Lung microvascular endothelial cell (primary cell): ENCODE measurements around the gene LRR1. TPM values are rescaled to one million over a fixed set of nuclear protein-coding genes. Genes with fewer than 3 reads are reported as not detected.
A peak's percentile ranks its signal among the peaks of the same experiment; 100 is the strongest.

Source experiments
- DNase-seq, 2 donors: peaks; one replicate each; pipeline versions ENCODE4 v3.0.0 to v3.0.0-alpha.2; 2010; ENCODE audit warnings: low read depth in 2 of 2
- total RNA-seq: library from RNA; depleted of rRNA; stranded (reverse); fragments of >200 nt; gene quantifications from 2 replicates; pipeline ENCODE4 v1.2.1, GENCODE V29; 2014

The LRR1 gene
- total RNA-seq, 1 donor from 2014 or later: 11.9 TPM

DNA sequence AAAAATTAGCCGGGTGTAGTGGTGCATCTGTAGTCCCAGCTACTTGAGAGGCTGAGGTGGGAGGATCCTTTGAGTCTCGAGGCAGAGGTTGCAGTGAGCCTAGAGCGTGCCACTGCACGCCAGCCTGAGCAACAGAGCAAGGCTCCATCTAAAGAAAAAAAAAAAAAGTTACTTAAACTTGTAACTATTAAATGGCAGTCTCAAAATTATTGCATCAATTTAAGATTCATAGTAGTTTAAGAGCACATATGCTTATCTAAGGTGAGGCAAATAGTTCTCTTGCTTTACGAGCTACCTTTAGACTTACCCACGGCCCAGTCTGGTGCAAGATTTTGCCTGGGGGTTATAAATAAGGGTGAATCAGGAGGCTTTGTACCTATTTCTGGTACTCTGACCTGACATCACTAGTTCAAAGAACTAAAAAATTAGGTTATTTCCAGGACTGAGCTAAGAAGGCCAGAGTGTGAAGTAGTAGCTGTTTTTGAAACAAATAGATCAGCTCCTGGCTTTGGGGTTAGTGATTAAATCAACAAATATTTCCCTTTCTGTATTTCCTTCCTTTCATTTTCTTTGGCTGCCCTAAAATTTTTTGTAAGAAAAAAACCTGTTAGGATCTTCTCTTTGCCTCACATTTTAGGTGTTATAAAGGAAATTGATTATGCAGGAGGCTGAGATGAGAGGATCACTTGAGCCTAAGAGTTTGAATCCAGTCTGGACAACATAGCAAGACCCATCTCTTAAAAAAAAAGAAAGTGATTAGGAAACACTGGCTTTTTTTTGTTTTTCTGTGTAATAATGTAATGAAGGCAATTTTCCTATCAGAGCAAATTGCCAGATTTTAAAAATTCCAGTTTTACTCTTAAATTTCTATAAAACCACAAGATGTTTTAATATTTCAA lies 25.4 kb downstream of the LRR1 start:
- DNase-seq: peak; percentile 39 to 57

DNA sequence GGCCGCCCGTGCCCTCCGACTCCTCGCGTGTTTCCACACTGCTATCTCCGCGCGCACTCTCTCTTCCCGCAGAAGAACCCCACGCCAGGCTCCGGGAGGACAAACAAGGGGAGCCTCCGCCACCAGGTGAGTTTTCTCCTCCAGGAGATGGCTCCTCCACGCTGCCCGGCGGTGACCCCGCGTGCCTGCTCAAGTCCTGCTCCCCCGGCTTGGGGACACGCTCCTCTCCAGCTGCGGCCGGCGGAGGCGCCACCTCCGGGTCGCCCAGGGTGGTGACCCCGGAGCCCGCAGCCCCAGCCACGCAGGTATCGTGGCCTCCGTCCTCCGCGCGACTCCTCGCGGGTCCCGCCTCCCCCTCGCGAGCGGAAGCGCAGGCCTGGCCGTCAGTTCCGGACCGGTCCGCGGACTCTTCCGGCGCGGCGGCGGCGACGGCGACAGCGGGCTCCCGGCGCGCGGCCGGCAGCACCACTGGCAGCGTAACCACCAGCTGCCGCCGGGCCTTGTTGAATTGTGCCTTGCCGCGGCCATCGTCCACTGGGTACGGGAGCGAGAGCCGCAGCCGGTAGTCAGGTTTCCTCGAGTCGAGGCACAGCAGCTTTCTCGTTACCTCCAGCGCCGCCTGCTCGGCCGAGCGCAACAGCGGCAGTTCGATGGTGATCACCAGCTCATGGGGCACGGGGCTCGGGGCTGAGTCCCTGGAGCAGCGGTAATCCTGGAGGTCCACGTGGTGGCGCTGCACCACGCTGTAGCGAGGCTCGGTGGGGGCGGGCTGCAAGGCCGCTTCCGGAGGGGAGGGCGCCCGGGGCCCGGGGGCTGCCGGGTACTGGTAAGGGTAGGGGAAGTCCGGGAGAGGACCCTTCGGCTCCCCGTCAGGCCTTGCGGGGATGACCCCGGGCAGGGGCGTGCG lies 35.2 kb downstream of the LRR1 start:
- peak; percentile 98 for DNase-seq

DNA sequence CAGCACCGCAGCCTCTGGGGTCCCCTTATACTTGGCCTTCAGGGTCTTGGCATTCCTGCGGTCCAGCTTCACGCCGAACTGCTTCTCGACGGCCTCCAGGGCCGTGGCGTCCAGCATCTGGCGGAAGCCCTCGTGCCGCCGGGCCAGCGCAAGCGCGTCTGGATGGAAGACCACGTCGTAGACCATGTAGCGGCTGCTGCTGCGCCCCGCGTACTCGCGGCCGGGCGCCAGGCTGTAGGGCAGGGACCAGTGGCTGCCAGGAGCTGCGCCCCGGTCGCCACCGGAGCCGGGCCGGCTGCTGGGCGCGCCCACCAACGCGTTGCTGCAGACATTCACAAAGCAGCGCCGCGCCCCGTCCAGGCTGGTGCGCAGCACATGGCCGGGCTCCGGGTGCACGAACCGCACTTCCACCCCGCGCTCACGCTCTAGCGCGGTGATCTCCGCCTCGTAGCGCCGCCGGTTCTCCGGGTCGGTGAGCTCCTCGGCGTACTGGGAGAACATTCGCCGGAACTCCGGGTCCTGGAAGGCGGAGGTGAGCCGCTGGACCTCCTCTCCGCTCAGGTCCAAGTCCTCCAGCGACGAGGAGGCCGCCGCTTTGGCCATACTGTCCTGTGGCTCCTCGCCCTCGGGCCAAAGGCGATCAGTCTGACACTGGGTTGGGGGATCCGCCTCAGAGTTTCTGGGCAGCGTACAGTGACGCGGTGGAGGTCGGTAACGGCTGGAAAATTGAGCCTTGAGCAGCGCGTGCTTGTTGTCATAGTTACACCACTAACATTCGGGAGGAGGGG lies 36.0 kb downstream of the LRR1 start, which contains the start of gene DNAAF2:
Gene DNAAF2 (minus strand): TSS at position 698 of the 788 bp plus-strand sequence. CDS start 95 bp downstream, at position 603.
- DNase-seq: peak; percentile 78 to 88

DNA sequence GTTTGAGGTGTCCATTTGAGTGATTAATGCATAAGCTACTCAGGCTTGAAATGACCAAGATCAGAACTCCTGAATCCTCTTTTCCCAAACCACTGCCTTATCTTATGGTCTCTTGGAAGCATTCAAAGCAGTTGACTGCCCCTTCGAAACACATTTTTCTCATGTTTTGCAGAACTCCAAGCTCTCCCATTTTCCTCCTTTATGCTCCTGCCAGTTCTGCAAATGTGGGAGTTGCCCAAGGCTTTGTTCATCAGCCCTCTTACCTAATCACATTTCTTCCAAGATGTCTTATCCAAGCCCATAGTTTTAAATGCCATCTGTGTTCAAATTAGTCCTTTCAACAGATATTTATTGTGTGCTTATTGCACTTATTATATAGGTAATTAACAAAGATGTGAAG lies 38.1 kb downstream of the LRR1 start:
- DNase-seq: no peak

DNA sequence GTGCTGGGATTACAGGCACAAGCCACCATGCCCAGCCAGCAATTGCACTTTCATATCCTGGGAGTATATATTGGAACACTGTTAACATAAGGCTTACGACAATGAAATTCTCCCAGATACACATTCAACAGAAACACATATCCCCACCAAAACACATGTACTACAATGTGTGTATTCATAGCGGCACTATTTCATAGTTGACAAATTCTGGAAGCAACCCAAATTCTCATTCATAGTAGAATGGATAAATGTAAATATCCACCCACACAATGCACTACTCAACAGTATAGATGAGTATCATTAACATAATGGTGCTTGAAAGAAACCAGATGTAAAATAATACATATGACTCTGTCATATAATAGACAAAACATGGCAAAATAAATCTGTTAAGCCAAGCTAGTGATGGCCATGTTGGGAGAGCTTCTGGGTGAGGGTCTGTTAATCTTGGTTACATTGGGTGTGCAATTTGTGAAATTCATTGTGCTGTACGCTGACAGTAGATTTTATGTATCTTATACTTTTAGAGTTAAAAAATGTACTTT lies 38.9 kb downstream of the LRR1 start:
- DNase-seq: no peak

DNA sequence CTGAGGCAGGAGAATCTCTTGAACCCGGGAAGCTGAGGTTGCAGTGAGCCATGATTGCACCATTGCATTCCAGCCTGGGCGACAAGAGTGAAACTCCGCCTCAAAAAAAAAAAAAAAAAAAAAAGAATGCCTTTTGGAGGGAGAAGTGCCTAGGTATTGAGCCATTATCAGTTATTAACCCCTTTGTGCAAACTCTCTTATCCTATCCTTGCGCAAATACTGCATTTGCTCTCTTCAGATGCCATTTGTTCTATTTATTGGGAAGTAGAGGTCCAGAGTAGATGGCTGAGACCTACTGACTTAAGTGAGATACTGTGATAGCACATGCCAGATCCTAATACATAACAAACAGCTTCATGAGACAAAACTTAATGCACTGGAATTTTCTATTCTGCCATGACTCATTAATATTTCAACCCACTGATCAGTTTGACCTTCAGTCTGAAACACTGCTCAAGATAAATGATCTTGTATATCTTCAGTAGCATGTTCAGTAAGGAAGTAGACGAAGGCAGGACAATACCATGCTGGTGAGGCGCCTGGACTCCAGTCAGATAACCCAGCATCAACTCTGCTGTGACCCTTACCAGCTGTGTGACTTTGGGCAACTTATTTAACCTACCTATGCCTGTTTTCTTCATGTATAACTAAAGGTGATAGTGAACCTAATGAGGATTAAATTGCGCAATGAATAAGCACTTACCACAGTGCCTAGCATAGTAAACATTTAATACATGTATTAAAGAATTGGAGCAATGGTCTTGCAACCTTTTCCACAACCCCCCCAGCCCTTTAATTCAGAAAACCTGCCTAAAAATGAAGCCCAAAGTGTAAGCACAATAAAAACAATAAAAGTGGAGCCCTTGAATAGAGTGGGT lies 42.0 kb downstream of the LRR1 start:
- no peak for DNase-seq

DNA sequence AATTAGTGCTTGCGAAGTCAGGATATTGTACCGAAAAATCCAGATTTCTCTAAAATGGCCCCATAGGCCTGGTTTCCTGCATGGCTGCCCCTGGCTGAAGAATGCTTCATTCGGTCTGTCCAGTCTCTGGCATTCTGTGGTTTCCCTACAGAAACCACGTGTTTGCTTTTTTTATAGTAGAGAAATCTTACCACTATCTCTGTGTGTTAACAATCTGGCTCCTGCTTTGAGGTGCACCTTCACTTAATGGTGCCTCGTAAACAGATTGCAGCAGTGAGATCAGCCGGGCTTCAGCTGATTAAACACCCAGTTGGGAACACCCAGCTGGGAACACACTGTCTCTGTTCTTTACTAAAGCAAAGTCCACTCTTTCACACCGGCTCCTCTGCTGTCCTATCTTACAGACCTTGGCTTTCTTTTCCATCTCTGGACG lies 43.0 kb downstream of the LRR1 start:
- no peak for DNase-seq

DNA sequence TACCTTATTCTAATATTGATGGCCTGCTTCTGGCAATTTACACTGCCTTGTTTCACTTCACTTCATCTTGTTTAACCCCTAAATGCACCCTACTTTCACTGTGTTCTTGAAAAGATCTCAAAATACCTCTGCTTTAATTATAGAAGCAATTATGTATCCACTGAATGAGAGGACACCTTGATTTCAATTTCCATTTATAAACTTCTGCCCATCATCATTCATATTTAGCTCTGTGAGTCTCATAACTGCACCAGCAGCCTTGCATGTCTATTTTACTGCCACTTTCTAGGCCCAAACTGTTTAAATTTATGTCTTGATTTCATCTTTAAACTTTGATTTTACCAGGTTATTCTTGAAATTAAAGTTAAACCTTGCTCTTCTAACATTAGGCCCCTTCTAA lies 43.4 kb downstream of the LRR1 start:
- DNase-seq: no peak

DNA sequence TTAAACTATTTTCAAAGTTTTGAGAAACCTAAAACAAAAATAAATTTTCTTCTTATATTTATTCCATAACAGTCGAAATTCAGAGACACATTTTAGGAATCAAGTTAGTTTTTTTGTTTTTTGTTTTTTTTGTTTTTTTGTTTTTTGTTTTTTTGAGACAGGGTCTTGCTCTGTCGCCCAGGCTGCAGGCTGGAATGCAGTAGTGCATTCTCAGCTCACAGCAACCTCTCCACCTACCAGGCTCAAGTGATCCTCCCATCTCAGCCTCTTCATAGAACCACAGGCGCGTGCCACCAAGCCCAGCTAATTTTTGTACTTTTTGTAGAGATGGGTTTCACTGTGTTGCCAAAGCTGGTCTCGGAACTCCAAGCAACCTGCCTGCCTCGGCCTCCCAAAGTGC lies 54.8 kb downstream of the LRR1 start:
- no peak for DNase-seq

DNA sequence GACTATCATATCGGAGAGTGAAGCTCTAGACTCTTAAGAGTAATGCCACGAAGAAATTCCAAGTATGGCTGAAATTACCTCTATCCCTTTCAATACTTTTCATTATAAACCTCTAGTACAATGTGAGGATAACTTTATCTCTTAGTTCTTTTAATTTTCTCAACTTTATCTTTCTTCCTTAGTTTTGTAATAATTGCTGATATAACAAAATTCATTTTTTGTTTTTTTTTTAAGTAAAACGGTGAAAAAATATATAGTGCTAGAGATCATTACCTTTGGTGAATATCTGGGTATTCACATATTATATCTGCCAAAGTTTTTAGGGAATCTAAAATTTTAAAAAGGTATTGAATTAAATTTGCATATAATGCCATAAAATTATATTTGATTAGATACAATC lies 55.8 kb downstream of the LRR1 start:
- no peak for DNase-seq

DNA sequence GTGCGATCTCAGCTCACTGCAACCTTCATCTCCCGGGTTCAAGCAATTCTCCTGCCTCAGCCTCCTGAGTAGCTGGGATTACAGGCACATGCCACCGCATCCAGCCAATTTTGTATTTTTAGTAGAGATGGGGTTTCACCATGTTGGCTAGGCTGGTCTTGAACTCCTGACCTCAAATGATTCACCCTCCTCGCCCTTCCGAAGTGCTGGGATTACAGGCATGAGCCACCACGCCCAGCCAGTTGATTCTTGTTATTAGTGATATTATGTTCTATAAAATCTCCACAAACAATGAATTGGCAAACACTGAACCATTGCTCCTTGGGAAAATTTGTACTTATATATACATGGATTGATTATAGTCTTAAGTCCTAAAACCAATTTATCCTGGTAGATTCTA lies 58.8 kb downstream of the LRR1 start:
- DNase-seq: peak in 1 of 2 donors; percentile 33

DNA sequence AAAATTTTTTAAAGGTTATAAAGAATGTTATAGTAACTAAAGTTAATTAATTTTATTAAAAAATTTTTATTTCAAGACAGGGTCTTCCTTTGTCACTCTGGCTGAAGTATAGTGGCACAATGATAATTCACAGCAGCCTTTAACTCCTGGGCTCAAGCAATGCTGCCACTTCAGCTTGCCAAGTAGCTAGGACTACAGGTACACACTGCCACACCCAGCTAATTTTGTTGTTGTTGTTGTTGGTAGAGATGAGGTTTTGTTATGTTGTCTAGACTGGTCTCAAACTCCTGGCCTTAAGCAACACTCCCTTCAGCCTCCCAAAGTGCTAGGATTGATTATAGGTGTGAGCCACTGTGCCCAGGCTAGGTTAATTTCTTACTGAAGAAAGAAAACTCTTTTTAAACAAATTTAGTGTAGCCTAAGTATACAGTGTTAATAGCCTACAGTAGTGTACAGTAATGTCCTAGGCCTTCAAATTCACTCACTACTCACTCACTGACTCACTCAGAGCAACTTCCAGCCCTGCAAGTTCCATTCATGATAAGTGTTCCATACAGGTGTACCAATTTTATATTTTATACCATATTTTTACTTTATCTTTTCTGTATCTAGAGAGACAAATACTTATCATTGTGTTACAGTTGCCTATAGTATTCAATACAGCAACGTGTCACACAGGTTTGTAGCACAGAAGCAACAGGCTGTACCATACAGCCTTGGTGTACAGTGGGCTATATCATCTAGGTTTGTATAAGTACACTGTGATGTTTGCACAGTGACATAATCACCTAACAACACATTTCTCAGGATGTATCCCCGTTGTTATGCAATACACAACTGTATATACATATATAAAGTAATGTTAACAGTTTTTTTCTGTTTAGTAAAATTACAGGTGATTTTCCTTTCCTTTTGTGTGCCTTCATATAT lies 61.1 kb downstream of the LRR1 start:
- no peak for DNase-seq

Other genes starting within 250 kb of the LRR1 start
- 1,913 and 2,236 TPM in 2 replicates for gene RPS29, start 12.6 kb upstream of the LRR1 start, total RNA-seq
- 240 and 248 TPM in 2 replicates for gene RPL36AL, start 21.7 kb downstream of the LRR1 start, total RNA-seq
- gene MGAT2, start 21.9 kb downstream of the LRR1 start, total RNA-seq: 53.0 and 69.0 TPM in 2 replicates
- gene DNAAF2, start 36.3 kb downstream of the LRR1 start, total RNA-seq: 7.2 and 8.7 TPM in 2 replicates
- 3.8 and 6.3 TPM in 2 replicates for gene POLE2, start 89.3 kb downstream of the LRR1 start, total RNA-seq
- 0.87 and 3.8 TPM in 2 replicates for gene KLHDC1, start 94.2 kb downstream of the LRR1 start, total RNA-seq
- gene KLHDC2, start 169.2 kb downstream of the LRR1 start, total RNA-seq: 63.0 and 85.7 TPM in 2 replicates